HL-60 (cell line): ENCODE measurements around the gene AMOT.

ENCODE experiments used
- DNase-seq, 2 experiments: peaks; one replicate each; pipeline ENCODE4 v3.0.0-alpha.2; 2010 to 2020; ENCODE audit warnings: low read depth in 1 of 2, low spot score in 1 of 2
- H3K27ac ChIP-seq: fragments of 250-450 bp; sonication (Bioruptor Pico); replicated peaks from 2 replicates; pipeline ENCODE4 v1.5.1; 2020; ENCODE audit warnings: mild to moderate bottlenecking, moderate library complexity
- H3K27me3 ChIP-seq: fragments of 250-450 bp; sonication (Bioruptor Pico); 2 replicates; pipeline ENCODE4 v1.5.1; 2021; ENCODE audit warnings: mild to moderate bottlenecking, moderate library complexity; ENCODE audit not compliant: insufficient read depth, poor library complexity, severe bottlenecking
- H3K4me3 ChIP-seq: replicated peaks from 2 replicates; pipeline ENCODE4 v1.5.1; 2011; ENCODE audit warnings: mild to moderate bottlenecking, control low read depth, low read length; ENCODE audit not compliant: insufficient read depth
- CTCF ChIP-seq: IDR thresholded peaks from one replicate; pipeline ENCODE4 v1.5.1; 2011; ENCODE audit warnings: low read length, control low read depth, inconsistent platforms; ENCODE audit not compliant: insufficient read depth
- GABPA ChIP-seq: IDR thresholded peaks from 2 replicates; pipeline ENCODE4 v1.6.1; 2012; ENCODE audit warnings: low read depth
- POLR2AphosphoS5 ChIP-seq: IDR thresholded peaks from 2 replicates; pipeline ENCODE4 v1.6.1; 2012; ENCODE audit warnings: low read depth
- SPI1 ChIP-seq: IDR thresholded peaks from 2 replicates; pipeline ENCODE4 v1.6.1; 2012; ENCODE audit warnings: low read depth, mild to moderate bottlenecking, borderline replicate concordance
- TF ChIP-seq, protein P1 (sequence below): IDR thresholded peaks from 2 replicates; pipeline ENCODE4 v1.6.1; 2012; ENCODE audit warnings: low read depth; ENCODE audit not compliant: insufficient replicate concordance

AMOT gene

DNA sequence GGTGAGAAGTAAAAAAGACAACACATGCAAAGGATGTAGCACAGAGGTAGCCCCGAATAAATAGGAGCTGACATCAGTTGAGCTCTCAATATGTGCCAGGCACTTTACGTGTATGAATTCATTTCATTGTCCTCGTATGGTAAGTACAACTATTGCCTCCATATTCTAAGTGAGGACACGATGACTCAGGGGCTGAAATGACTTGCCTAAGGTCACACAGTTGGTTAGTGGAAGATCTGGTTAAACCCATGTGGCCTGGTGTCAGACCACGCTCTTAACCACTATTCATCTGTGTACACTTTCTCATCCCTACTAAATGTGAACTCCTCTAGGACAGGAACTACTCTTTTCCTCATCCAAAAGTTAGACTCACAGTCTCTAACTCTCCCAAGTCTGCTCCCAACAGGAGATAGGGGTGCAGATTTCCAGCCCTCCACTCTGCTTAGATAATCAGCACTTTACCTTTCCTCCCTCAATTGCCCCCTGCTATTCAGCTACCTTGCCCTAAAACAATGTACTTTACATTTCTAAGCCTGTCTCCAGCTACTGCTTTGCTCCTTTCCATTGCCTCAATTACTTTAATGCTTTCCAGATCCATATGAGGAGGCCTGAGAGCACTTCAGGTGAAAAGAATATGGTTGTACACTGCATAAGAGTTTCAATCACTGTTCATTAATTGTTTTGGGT, 102.1 kb downstream of the AMOT start:
- Histone ChIP-seq H3K27me3 (no peaks in the 10 kb centered on the region), H3K27ac (no peak overlapping the region), H3K4me3 (no peak overlapping the region)
- TF ChIP-seq, protein P1, sequence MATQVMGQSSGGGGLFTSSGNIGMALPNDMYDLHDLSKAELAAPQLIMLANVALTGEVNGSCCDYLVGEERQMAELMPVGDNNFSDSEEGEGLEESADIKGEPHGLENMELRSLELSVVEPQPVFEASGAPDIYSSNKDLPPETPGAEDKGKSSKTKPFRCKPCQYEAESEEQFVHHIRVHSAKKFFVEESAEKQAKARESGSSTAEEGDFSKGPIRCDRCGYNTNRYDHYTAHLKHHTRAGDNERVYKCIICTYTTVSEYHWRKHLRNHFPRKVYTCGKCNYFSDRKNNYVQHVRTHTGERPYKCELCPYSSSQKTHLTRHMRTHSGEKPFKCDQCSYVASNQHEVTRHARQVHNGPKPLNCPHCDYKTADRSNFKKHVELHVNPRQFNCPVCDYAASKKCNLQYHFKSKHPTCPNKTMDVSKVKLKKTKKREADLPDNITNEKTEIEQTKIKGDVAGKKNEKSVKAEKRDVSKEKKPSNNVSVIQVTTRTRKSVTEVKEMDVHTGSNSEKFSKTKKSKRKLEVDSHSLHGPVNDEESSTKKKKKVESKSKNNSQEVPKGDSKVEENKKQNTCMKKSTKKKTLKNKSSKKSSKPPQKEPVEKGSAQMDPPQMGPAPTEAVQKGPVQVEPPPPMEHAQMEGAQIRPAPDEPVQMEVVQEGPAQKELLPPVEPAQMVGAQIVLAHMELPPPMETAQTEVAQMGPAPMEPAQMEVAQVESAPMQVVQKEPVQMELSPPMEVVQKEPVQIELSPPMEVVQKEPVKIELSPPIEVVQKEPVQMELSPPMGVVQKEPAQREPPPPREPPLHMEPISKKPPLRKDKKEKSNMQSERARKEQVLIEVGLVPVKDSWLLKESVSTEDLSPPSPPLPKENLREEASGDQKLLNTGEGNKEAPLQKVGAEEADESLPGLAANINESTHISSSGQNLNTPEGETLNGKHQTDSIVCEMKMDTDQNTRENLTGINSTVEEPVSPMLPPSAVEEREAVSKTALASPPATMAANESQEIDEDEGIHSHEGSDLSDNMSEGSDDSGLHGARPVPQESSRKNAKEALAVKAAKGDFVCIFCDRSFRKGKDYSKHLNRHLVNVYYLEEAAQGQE: no peak
- no peak for DNase-seq

- Histone ChIP-seq H3K27ac (no peak overlapping the region), H3K4me3 (no peak overlapping the region), H3K27me3 (no peaks in the 10 kb centered on the region)
- DNase-seq: no peak
- no peak for TF ChIP-seq SPI1
- no peak for TF ChIP-seq GABPA
- no peak for TF ChIP-seq CTCF
- TF ChIP-seq, protein P1: no peak
These were observed 104.3 kb downstream of the AMOT start for GRCh38 chrX:112736310-112736709.

DNA sequence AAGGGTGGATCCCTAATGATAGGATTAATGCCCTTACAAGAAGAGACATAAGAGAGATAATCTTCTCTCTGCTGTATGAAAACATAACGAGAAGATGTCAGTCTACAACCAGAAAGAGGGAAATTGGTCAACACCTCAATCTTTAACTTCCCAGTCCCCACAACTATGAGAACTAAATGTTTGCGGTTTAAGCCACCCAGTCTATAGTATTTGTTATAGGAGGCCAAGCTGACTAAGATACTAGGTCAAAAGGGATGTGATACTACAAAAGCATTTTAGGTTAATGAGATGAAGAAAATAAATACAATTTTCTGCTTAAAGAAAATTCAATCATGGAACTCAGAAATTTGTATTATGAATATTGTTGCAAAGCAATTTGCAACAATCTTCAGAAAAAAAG, 105.5 kb downstream of the AMOT start:
- TF ChIP-seq GABPA (no peak), POLR2AphosphoS5 (no peak), CTCF (no peak), SPI1 (no peak)
- TF ChIP-seq, protein P1: no peak
- no peaks in the 10 kb centered on the region for H3K27me3 ChIP-seq
- no peak overlapping the region for H3K4me3 ChIP-seq
- H3K27ac ChIP-seq: no peak overlapping the region
- no peak for DNase-seq
